Activated naive CD8-positive, alpha-beta T cell treated with anti-CD3 and anti-CD28 coated beads, Interleukin-2, amount 10 ng/mL, durations not matched to agents 7 days and 5 days (primary cell): ENCODE results near the gene ITGB2. TPM values are rescaled to one million over a fixed set of nuclear protein-coding genes. Genes with fewer than 3 reads are reported as not detected.

Experiments
- ATAC-seq: fragments of 150-1000 bp; cut with Tn5 transposase; one replicate; pipeline ENCODE4 v1.10.0; 2021; ENCODE audit warnings: low read depth, moderate library complexity
- POLR2A ChIA-PET: fragments of 350-600 bp; sonication (Branson Sonifier 250); formaldehyde crosslinking; loops from one replicate; lab custom pipeline; 2021; ENCODE audit warnings: antibody characterized with exemption; lab: Charles Lee
- DNase-seq: peaks from one replicate; pipeline ENCODE4 v3.0.0; 2021
- H3K27ac Mint-ChIP-seq: one replicate; pipeline ENCODE4 v1.8.0; 2022; ENCODE audit warnings: mild to moderate bottlenecking, mixed read lengths
- H3K27me3 Mint-ChIP-seq: one replicate; pipeline ENCODE4 v1.8.0; 2022; ENCODE audit warnings: mild to moderate bottlenecking, moderate library complexity, mixed read lengths
- H3K36me3 Mint-ChIP-seq: one replicate; pipeline ENCODE4 v1.8.0; 2021; ENCODE audit warnings: mild to moderate bottlenecking, mixed read lengths
- H3K4me1 Mint-ChIP-seq: one replicate; pipeline ENCODE4 v1.8.0; 2021; ENCODE audit warnings: mixed read lengths
- H3K4me3 Mint-ChIP-seq: one replicate; pipeline ENCODE4 v1.8.0; 2022; ENCODE audit warnings: mild to moderate bottlenecking, moderate library complexity, mixed read lengths
- H3K9me3 Mint-ChIP-seq: one replicate; pipeline ENCODE4 v1.8.0; 2021; ENCODE audit warnings: mixed read lengths
- total RNA-seq, 2 experiments: library from RNA; stranded (reverse); gene quantifications; one replicate each; pipeline ENCODE4 v1.2.3, GENCODE V29; 2021

Gene ITGB2
- total RNA-seq, 2 experiments from 2014 or later: 416 to 452 TPM

DNA sequence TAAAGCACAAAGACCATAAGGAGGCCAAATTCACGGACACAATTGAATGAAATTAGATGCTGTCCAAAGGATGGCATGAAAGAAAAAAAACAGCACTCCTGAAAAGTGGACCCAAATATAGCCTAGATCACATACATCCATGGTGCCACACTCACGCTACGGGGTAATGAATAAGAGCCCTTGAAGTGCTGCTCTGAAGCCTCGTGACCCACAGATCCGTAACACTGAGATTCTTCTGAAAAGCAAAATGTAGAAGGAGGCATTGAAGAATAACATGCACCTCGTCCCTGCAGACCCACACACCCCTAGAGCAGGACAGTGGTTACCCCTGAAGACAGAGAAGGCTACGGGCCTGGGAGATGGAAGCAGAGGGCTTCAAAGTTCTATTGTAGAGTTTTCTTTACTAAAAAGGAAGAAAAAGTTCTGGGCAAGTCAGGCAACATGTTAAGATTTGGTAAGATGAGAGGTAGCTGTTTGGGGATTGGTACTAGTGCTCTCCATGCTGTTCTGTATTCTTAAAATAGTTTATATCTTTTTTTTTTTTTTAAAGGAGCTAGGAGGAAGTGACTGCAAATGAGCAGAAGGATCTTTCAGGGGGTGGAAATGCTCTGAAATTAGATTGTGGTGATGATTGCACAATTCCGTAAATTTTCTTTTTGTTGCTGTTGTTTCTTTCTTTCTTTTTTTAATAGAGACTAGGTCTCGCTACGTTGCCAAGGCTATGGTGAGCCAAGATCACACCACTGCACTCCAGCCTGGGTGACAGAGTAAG, 4.1 kb upstream of the ITGB2 start:
- ATAC-seq (no peak), DNase-seq (no peak)
- POLR2A ChIA-PET: interaction anchor here (3.5 to 9.1 kb wide), 2 partner anchors 12 to 52 kb away, joined by 31 to 165 read pairs; partner anchors contain the start of gene PTTG1IP
- Mint-ChIP-seq H3K4me3 (peak overlapping the region; percentile 77), H3K9me3 (no peaks in the 10 kb centered on the region), H3K27ac (peak overlapping the region; percentile 90), H3K4me1 (peaks cover 67% of the 10 kb centered on the region), H3K27me3 (no peaks in the 10 kb centered on the region), H3K36me3 (peaks cover 16% of the 10 kb centered on the region)

DNA sequence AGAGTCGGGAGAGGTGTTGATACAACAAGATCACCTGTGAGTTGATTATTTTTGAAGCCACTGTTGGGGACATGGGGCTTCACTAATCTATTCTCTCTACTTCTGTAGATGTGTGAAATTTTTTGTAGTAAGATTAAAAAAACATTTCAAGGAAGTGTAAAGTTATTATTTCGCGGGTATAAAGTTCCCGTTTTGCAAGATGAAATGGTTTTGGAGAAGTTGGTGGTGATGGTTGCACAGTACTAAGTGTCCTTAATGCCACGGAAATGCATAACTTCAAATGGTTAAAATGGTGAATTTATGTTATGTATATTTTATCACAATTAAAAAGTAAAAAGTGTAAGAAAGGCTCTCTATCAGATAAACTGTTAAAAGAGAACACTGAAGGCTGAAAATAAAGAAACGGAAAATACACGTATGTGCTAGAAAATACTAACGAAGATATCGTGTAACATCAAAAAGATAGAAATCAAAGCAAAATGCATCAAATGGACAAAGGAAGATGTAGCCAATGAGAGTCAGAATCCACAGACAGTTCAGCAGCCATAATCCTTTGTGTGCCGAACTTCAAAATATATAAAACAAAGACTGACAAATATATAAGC, 2.9 kb upstream of the ITGB2 start:
- Mint-ChIP-seq H3K27me3 (no peaks in the 10 kb centered on the region), H3K36me3 (peaks cover 24% of the 10 kb centered on the region), H3K9me3 (no peaks in the 10 kb centered on the region), H3K4me1 (peaks cover 59% of the 10 kb centered on the region), H3K27ac (peak overlapping the region; percentile 90), H3K4me3 (peak overlapping the region; percentile 23)
- no peak for DNase-seq
- no peak for ATAC-seq
- POLR2A ChIA-PET: no interaction called here

DNA sequence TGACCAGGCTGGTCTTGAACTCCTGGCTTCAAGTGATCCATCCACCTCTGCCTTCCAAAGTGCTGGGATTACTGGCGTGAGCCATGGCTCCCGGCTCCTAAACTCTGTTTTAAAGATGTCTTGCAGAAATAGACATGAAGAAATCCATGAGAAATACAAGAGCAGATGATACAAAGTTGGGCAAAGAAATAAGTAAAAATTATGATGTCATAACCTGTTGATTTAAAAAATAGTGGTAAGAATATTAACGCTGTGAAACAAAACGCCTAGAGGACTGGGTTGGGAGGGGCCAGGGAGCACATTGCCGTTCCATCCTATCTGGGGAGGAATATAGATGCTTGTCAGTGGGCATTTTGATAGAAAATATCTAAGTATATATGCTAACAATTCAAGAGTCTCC, 1.2 kb upstream of the ITGB2 start:
- H3K9me3 Mint-ChIP-seq: no peaks in the 10 kb centered on the region
- ATAC-seq (no peak), DNase-seq (no peak)
- H3K4me3 Mint-ChIP-seq: peak overlapping the region; percentile 100
- peak overlapping the region; percentile 60 for H3K27ac Mint-ChIP-seq
- POLR2A ChIA-PET: interaction anchor here (1.6 to 1.8 kb wide), 2 partner anchors 9 to 120 kb away, joined by 8 to 9 read pairs; partner anchors contain the start of gene UBE2G2
- peaks cover 34% of the 10 kb centered on the region for H3K36me3 Mint-ChIP-seq
- H3K4me1 Mint-ChIP-seq: peaks cover 55% of the 10 kb centered on the region
- H3K27me3 Mint-ChIP-seq: no peaks in the 10 kb centered on the region

DNA sequence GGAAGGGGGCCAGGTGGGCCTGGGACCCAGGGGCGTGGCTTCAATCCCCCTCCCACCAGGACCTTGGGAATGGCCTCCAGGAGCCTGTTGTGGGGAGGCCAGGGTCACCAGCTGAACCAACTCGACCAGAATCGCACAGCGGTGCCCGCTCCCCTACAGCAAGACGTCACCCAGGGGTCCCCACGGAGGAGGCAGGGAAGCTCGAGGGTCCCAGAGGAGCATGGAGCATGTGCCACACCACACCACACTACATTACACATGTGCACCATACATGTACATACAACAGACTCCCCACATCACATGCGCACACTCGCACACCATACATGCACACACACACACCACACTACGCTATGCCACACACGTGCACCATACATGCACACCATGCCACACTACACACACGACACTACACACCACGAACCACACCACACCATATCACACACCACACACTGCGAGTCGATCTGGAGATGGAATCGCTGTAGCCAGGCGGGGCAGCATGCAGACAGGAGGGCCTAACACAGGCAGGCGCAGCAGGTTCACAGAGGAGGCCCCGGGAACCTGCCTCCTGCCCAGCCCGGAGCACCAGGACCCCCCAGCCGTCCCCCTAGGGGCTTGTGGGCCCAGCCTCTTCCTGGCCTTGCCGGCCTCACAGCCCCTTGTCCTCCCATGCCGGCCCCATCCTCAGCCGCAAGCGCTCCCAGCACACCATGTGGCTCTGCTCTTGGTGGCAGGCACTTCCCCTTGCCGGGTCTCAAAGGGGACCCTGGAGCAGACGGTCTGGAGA, 596 bp downstream of the ITGB2 start:
- POLR2A ChIA-PET: interaction anchor here (0.7 to 5.4 kb wide), 10 partner anchors 8 to 119 kb away, joined by 3 to 39 read pairs (median 7); partner anchors contain the start of genes PTTG1IP, SUMO3 and UBE2G2
- peak overlapping the region; percentile 99 for H3K27ac Mint-ChIP-seq
- H3K4me3 Mint-ChIP-seq: peak overlapping the region; percentile 100
- no peaks in the 10 kb centered on the region for H3K9me3 Mint-ChIP-seq
- DNase-seq (peak; percentile 56), ATAC-seq (peak; percentile 19)
- peaks cover 55% of the 10 kb centered on the region for H3K4me1 Mint-ChIP-seq
- H3K36me3 Mint-ChIP-seq: peaks cover 41% of the 10 kb centered on the region
- H3K27me3 Mint-ChIP-seq: no peaks in the 10 kb centered on the region

DNA sequence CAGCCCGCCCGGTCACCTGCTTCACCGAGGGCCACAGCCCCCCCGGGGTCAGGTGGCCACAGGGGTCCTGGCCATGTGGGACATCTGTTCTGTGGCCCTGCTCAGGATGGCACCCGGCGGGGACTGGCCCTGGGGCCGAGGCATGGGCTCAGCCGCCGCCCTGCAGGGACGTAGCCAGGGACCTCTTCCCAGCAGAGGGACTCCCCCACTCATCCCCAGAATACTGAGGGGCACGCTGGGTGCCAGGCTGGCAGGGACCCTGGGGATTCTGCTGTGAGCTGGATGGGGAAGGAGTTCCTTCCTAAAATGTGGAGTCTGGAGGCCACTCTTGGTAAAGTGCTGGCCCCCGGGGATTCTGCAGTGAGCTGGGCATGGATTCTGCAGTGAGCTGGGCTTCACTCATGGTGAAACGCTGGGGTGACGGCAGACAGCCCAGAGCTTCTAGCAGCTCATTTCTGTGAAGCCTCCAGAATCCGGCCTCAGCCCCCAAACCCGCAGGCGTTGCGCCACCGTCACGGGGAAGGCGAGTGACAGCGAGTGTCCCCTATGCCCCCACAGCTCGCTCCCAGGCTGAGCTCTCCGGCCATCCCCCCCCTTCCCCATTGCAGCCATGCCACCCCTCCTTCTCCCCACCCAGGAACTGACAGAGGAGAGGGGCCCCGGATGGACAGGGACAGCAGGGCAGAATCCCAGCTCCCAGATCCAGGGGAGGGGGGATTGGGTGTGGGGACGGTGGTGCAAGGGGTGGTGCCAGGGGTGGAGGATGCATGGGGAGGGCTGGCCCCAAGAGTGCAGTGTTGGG, 1.4 kb downstream of the ITGB2 start:
- H3K36me3 Mint-ChIP-seq: peaks cover 42% of the 10 kb centered on the region
- H3K4me3 Mint-ChIP-seq: peak overlapping the region; percentile 100
- DNase-seq (no peak), ATAC-seq (peak; percentile 3)
- H3K27me3 Mint-ChIP-seq: no peaks in the 10 kb centered on the region
- peak overlapping the region; percentile 99 for H3K27ac Mint-ChIP-seq
- POLR2A ChIA-PET: interaction anchor here (0.6 to 5.4 kb wide), 9 partner anchors 9 to 877 kb away, joined by 3 to 39 read pairs (median 4); partner anchors contain the start of genes PTTG1IP, SUMO3 and UBE2G2
- H3K4me1 Mint-ChIP-seq: peaks cover 54% of the 10 kb centered on the region
- no peaks in the 10 kb centered on the region for H3K9me3 Mint-ChIP-seq

DNA sequence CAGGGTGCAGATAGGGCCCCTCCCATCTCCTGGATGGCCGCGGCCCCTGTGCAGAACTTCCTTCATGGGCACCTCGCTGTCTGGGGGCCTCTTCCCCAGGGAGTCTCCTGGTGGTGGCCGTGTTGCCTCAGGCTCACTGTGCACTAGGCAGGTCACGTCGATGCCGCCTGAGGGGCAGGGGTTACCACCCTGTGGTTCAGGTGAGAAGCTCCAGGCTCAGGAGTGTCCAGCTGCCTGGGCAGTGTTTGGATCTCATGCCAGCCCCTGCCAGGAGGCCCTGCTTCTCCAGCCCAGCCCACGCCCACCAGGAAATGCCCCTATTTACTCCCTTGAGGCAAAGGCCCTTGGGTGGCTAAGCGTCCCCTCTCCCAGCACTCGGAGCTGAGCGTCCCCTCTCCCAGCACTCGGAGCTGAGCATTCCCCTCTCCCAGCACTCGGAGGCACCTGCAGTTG, 2.1 kb downstream of the ITGB2 start:
- peak overlapping the region; percentile 96 for H3K4me3 Mint-ChIP-seq

DNA sequence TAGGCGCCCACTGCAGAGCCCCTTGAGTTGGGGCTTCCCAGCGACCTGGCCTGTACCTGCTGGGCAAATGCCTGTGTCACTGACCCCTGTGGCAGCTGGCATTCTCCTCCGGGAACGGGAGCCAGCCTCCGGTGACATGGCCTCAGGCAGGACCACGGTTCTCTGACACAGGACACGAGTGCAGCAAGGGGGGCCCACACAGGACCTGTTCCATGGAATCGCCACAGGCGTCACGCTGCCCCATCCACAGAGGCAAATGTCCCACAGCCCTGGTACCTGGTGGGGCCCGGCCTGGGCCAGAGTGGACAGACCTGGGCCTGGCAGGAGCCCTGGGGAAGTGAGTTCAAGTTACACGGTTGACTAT, 2.6 kb downstream of the ITGB2 start:
- H3K9me3 Mint-ChIP-seq: no peaks in the 10 kb centered on the region
- peak overlapping the region; percentile 96 for H3K4me3 Mint-ChIP-seq
- no peaks in the 10 kb centered on the region for H3K27me3 Mint-ChIP-seq
- peaks cover 38% of the 10 kb centered on the region for H3K36me3 Mint-ChIP-seq
- H3K27ac Mint-ChIP-seq: no peak overlapping the region
- POLR2A ChIA-PET: interaction anchor here (0.6 to 5.4 kb wide), 4 partner anchors 10 to 90 kb away, joined by 3 to 39 read pairs (median 30); partner anchors contain the start of gene PTTG1IP
- DNase-seq (no peak), ATAC-seq (no peak)
- peaks cover 49% of the 10 kb centered on the region for H3K4me1 Mint-ChIP-seq

More for the DNA sequence above, 2.1 kb downstream of the ITGB2 start:
- peaks cover 38% of the 10 kb centered on the region for H3K36me3 Mint-ChIP-seq
- H3K9me3 Mint-ChIP-seq: no peaks in the 10 kb centered on the region
- DNase-seq: no peak
- POLR2A ChIA-PET: interaction anchor here (0.6 to 5.4 kb wide), 6 partner anchors 10 to 99 kb away, joined by 3 to 39 read pairs (median 14); partner anchors contain the start of gene PTTG1IP
- H3K27ac Mint-ChIP-seq: peak overlapping the region; percentile 87
- H3K27me3 Mint-ChIP-seq: no peaks in the 10 kb centered on the region
- ATAC-seq: no peak
- peaks cover 52% of the 10 kb centered on the region for H3K4me1 Mint-ChIP-seq

DNA sequence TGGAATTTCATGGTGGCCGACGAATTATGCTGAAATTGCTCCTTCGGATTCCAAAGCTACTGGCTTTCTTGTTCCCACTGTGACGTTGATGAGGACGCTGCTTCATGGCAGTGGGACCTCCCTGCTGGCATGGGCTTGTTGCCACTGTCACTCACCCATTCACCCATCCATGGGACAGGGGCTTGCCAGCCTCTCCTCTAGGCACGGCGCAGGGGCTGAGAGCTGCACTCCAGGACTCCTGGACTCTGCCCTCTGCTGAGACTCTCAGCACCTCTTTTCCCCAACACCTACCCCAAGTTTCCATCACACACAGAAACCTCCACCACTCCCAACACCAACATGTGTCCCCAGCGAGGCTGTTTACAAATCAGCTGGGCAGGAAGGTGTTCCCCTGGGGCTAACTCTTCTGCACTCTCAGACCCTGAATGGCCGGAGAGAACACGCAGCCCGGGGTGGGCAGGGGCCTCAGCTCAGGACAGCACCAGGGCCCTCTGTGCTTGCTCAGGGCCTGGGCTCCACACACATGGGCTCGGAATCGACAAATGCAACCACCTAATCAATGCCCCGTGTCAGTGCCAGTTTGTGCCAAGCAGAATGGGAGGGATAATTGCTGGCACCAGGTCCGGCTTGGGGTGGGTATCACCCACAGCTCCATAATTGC, 3.1 kb downstream of the ITGB2 start:
- H3K4me1 Mint-ChIP-seq: peaks cover 47% of the 10 kb centered on the region
- H3K9me3 Mint-ChIP-seq: no peaks in the 10 kb centered on the region
- peak overlapping the region; percentile 79 for H3K4me3 Mint-ChIP-seq
- ATAC-seq (no peak), DNase-seq (no peak)
- no peaks in the 10 kb centered on the region for H3K27me3 Mint-ChIP-seq
- H3K36me3 Mint-ChIP-seq: peaks cover 36% of the 10 kb centered on the region
- H3K27ac Mint-ChIP-seq: peak overlapping the region; percentile 30
- POLR2A ChIA-PET: interaction anchor here (4.6 to 5.4 kb wide), 2 partner anchors 11 to 44 kb away, joined by 34 to 39 read pairs; partner anchors contain the start of gene PTTG1IP

DNA sequence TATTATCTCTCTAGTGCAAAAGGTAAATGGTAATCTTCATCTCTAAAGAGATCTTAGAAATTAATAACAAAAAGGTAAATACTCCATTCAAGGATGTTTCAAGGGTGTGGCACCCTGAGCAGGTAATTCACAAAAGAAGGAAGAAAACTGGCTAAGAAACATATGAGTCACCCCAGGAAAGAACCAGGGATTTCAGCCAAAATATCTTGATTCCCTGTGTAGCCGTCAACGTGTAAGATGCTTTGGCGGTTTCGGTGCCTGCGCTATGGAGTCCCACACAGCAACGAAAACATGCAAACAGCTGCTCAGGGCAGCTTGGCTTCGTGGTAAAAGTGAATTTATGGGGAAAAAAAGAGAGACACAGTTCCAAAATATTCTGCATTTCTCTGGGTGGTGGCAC, 3.7 kb downstream of the ITGB2 start:
- peaks cover 36% of the 10 kb centered on the region for H3K36me3 Mint-ChIP-seq

DNA sequence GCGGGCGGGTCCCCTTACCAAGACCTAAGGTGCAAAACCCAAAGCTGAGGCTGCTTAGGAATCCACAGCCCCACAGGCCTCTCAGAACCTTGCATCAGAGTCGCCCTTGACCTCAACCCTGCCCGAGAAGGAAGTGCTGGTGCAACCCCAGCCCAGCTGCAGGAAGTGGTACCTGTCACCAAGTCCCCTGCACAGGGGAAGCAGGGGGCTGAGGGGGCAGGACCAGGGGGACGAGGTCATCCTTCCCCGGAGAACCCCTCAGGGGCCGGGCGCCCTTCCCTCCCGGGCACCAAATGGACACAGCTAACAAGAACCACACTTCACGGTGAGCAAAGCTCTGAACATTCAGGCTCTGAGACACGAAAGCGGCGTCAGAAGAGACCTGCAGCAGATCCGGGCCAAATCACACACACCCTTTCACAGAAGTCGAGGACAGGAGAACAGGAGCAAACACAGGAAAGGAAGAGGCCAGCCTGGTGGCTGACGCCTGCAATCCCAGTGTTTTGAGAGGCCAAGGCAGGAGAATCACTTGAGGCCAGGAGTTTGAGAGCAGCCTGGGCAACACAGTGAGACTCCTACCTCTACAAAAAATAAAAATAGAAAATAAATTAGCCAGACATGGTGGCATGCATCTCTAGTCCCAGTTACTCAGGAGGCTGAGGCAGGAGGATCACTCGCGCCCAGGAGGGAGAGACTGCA, 6.4 kb downstream of the ITGB2 start:
- Mint-ChIP-seq H3K9me3 (no peaks in the 10 kb centered on the region), H3K4me3 (peak overlapping the region; percentile 79), H3K4me1 (peaks cover 47% of the 10 kb centered on the region), H3K27ac (peak overlapping the region; percentile 91), H3K36me3 (peaks cover 29% of the 10 kb centered on the region), H3K27me3 (no peaks in the 10 kb centered on the region)
- ATAC-seq: peak; percentile 60
- POLR2A ChIA-PET: interaction anchor here (0.6 to 6.7 kb wide), 8 partner anchors 15 to 901 kb away, joined by 3 to 165 read pairs (median 4); partner anchors contain the start of genes PTTG1IP, SLX9 and UBE2G2
- DNase-seq: peak; percentile 84

More for the DNA sequence above, 3.7 kb downstream of the ITGB2 start:
- ATAC-seq: no peak
- H3K27me3 Mint-ChIP-seq: no peaks in the 10 kb centered on the region
- POLR2A ChIA-PET: interaction anchor here (0.9 to 5.4 kb wide), 3 partner anchors 11 to 43 kb away, joined by 4 to 39 read pairs (median 34); partner anchors contain the start of gene PTTG1IP
- peak overlapping the region; percentile 60 for H3K27ac Mint-ChIP-seq
- no peak for DNase-seq
- peaks cover 46% of the 10 kb centered on the region for H3K4me1 Mint-ChIP-seq
- peak overlapping the region; percentile 79 for H3K4me3 Mint-ChIP-seq
- H3K9me3 Mint-ChIP-seq: no peaks in the 10 kb centered on the region
